Measurements from ENCODE around the gene CTDSPL. TPM values are rescaled to one million over a fixed set of nuclear protein-coding genes. Genes with fewer than 3 reads are reported as not detected.

Gene CTDSPL
- total RNA-seq, 1 experiment from 2014 or later: 34.4 TPM

GRCh38 chr3:37826933-37827332 is 34.7 kb upstream of the CTDSPL start:
- H3K4me1 ChIP-seq (ENCODE audit: control insufficient read depth in 1 of 2, insufficient read depth in 2 of 2, low read length in 2 of 2): no peaks in the 10 kb centered on the region
- no peak overlapping the region for H2AFZ ChIP-seq (ENCODE audit: low read depth, low read length, poor library complexity, severe bottlenecking)
- intact Hi-C loops (cut with micrococcal nuclease): no loop called here
- POLR2A ChIA-PET: no interaction called here
- H3K4me2 ChIP-seq (ENCODE audit: low read length): no peak overlapping the region
- H3K27me3 ChIP-seq (ENCODE audit: insufficient read depth, low read length): peaks cover 44% of the 10 kb centered on the region
- DNase-seq (ENCODE audit: low read depth, low spot score): no peak
- no peaks in the 10 kb centered on the region for H3K36me3 ChIP-seq (ENCODE audit: control insufficient read depth in 1 of 2, insufficient read depth in 2 of 2, low read length in 2 of 2)
- BruUV-seq (replicated peaks): no TSS peak
- RAD21 ChIA-PET (ENCODE audit: low non-redundant PET in 1 of 2, low total read pairs in 2 of 2, uncharacterized antibody in 2 of 2, unreplicated experiment in 2 of 2): no interaction called here
- no peak overlapping the region for H3K9ac ChIP-seq (ENCODE audit: low read length)
- TF ChIP-seq SP1 (IDR thresholded peaks at IDR 0.05; ENCODE audit: low read depth) (no peak), EZH2 (IDR thresholded peaks at IDR 0.05) (no peak), TCF7L2 (IDR thresholded peaks at IDR 0.05; ENCODE audit: borderline replicate concordance, extremely low read depth, insufficient read depth, insufficient read length) (no peak), CTCF (IDR thresholded peaks at IDR 0.05 in 2 of 3, conservative IDR thresholded peaks at IDR 0.05 in 1 of 3; ENCODE audit: borderline replicate concordance in 1 of 3, insufficient read depth in 1 of 3, low read depth in 2 of 3, low read length in 2 of 3) (no peak), ELF1 (IDR thresholded peaks at IDR 0.05; ENCODE audit: borderline replicate concordance, low read depth) (no peak)
- CTCF ChIA-PET: no interaction called here
- no peak overlapping the region for H3K27ac ChIP-seq (ENCODE audit: low read depth, low read length)
- no peaks in the 10 kb centered on the region for H3K9me3 ChIP-seq (ENCODE audit: control insufficient read depth in 1 of 2, insufficient read depth in 1 of 2, low read depth in 1 of 2, low read length in 2 of 2)
- no peak overlapping the region for H3K4me3 ChIP-seq (replicated peaks in 1 of 2; ENCODE audit: low read depth in 1 of 2, low read length in 2 of 2)
- no peaks in the 10 kb centered on the region for H3K9me2 ChIP-seq (ENCODE audit: insufficient read depth)
- no peaks in the 10 kb centered on the region for H3K79me2 ChIP-seq (ENCODE audit: insufficient read depth, low read length)
- H4K20me1 ChIP-seq (ENCODE audit: insufficient read depth): no peaks in the 10 kb centered on the region
- no peak for ATAC-seq

DNA sequence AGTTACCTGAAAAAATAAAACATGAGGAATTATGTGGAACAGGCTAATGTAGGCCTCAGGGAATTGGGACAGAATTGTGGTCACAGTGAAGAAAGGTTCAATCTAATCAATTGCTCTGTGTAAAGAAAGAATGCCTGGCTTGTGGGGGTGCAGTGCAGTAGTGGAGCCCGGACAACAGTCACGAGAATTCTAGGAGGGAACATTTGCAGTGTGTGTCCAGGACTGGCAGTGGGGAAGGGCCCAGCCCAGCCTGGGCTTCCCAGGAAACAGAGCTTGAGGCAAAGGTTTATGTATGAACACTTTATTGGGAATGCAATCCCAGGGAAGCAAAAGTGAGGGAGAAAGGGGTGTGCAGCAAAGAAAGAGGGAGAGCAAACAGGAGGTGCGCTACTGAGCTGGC is 29.2 kb upstream of the CTDSPL start:
- ATAC-seq (no peak), DNase-seq (ENCODE audit: low read depth, low spot score) (no peak)
- no peak overlapping the region for H3K27ac ChIP-seq (ENCODE audit: low read depth, low read length)
- ChIA-PET CTCF (no interaction called here), POLR2A (no interaction called here), RAD21 (ENCODE audit: low non-redundant PET in 1 of 2, low total read pairs in 2 of 2, uncharacterized antibody in 2 of 2, unreplicated experiment in 2 of 2) (no interaction called here)
- intact Hi-C loops (cut with micrococcal nuclease): no loop called here
- H3K4me2 ChIP-seq (ENCODE audit: low read length): no peak overlapping the region
- TF ChIP-seq SRF (IDR thresholded peaks at IDR 0.05; ENCODE audit: low read depth): no peak
- 0 out of 2 replicates have a peak, but pooled peaks cover 4% of the 10 kb centered on the region for H3K27me3 ChIP-seq (ENCODE audit: insufficient read depth, low read length)
- H3K4me3 ChIP-seq (replicated peaks in 1 of 2; ENCODE audit: low read depth in 1 of 2, low read length in 2 of 2): no peak overlapping the region
- H2AFZ ChIP-seq (ENCODE audit: low read depth, low read length, poor library complexity, severe bottlenecking): no peak overlapping the region
- H4K20me1 ChIP-seq (ENCODE audit: insufficient read depth): no peaks in the 10 kb centered on the region
- peaks cover 3 to 10% of the 10 kb centered on the region in 2 experiments; a peak in 2 of 4 replicates for H3K4me1 ChIP-seq (ENCODE audit: control insufficient read depth in 1 of 2, insufficient read depth in 2 of 2, low read length in 2 of 2)
- H3K79me2 ChIP-seq (ENCODE audit: insufficient read depth, low read length): no peaks in the 10 kb centered on the region
- H3K9ac ChIP-seq (ENCODE audit: low read length): no peak overlapping the region
- H3K9me2 ChIP-seq (ENCODE audit: insufficient read depth): no peaks in the 10 kb centered on the region
- no peaks in the 10 kb centered on the region for H3K9me3 ChIP-seq (ENCODE audit: control insufficient read depth in 1 of 2, insufficient read depth in 1 of 2, low read depth in 1 of 2, low read length in 2 of 2)
- no peaks in the 10 kb centered on the region for H3K36me3 ChIP-seq (ENCODE audit: control insufficient read depth in 1 of 2, insufficient read depth in 2 of 2, low read length in 2 of 2)
- BruUV-seq (replicated peaks): no TSS peak

Data from HCT116 (cell line).